GM21528 (cell line): Measurements from ENCODE around the gene EIF2S1.
"Not testable (repeated sequence)": the region's sequence is repeated elsewhere in the genome, so short reads cannot be mapped to it uniquely, and the experiment has no call there.

Experiments
- ATAC-seq: cut with Tn5 transposase; IDR thresholded peaks from one replicate; pipeline ENCODE4 v1.9.1; 2021; ENCODE audit warnings: mild to moderate bottlenecking, moderate library complexity; ENCODE audit not compliant: unreplicated experiment, low FRiP score

EIF2S1 gene

GRCh38 chr14:67371247-67372148, 11.4 kb downstream of the EIF2S1 start:
- ATAC-seq: no peak

- ATAC-seq: no peak
These were observed 12.7 kb downstream of the EIF2S1 start for GRCh38 chr14:67372833-67373232.

GRCh38 chr14:67373347-67373746, 13.2 kb downstream of the EIF2S1 start:
- no peak for ATAC-seq

GRCh38 chr14:67377916-67378315, 17.8 kb downstream of the EIF2S1 start:
- ATAC-seq: no peak

- no peak for ATAC-seq
These were observed 25.0 kb downstream of the EIF2S1 start for GRCh38 chr14:67385120-67385519.

GRCh38 chr14:67385618-67386017, 25.5 kb downstream of the EIF2S1 start:
- ATAC-seq: no peak

DNA sequence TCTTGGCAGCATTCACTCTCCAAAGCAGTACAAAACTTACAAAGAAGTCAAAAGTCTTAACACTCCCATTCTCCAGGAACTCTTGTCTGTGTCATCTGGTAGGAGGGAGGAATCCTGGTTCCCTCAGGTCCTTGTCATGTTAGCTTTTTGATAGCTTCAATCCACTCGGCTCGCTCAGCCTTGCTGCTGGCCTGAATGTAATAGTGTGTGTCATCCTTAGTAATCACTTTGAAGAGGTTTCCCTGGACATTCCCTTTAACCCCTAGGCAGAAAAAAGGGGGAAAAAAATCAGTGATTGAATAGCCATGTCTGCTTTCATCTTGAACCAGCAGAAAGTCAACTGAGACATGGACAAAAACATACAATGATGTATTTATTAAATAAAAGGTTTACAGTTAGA, 27.1 kb downstream of the EIF2S1 start:
- no peak for ATAC-seq

- no peak for ATAC-seq
These were observed 29.1 kb downstream of the EIF2S1 start for GRCh38 chr14:67389275-67389674.

GRCh38 chr14:67389811-67390534, 29.8 kb downstream of the EIF2S1 start:
- no peak for ATAC-seq

- ATAC-seq: no peak
These were observed 31.1 kb downstream of the EIF2S1 start for GRCh38 chr14:67391268-67391667.

DNA sequence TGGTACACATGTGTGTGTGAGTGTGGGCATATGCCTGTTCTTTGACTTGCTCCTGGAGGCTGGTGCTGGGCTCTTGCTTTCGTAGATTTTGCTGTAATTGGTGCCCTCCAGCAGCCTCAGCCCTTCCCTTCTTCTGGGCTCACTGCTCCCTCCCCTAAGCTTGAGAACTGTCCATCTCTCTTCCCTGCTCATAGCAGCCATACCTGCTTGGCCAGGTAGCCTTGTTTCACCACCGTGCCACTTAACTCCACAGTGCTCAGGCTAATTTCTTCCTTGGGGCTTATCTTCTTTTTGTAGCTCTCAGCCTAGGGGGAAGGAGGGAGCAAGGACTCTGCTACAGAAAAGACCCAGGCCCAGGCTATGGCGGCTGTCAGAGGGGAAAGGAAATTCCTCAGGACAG, 32.0 kb downstream of the EIF2S1 start:
- no peak for ATAC-seq

GRCh38 chr14:67392800-67393199, 32.7 kb downstream of the EIF2S1 start:
- no peak for ATAC-seq

GRCh38 chr14:67393689-67394088, 33.6 kb downstream of the EIF2S1 start:
- no peak for ATAC-seq

DNA sequence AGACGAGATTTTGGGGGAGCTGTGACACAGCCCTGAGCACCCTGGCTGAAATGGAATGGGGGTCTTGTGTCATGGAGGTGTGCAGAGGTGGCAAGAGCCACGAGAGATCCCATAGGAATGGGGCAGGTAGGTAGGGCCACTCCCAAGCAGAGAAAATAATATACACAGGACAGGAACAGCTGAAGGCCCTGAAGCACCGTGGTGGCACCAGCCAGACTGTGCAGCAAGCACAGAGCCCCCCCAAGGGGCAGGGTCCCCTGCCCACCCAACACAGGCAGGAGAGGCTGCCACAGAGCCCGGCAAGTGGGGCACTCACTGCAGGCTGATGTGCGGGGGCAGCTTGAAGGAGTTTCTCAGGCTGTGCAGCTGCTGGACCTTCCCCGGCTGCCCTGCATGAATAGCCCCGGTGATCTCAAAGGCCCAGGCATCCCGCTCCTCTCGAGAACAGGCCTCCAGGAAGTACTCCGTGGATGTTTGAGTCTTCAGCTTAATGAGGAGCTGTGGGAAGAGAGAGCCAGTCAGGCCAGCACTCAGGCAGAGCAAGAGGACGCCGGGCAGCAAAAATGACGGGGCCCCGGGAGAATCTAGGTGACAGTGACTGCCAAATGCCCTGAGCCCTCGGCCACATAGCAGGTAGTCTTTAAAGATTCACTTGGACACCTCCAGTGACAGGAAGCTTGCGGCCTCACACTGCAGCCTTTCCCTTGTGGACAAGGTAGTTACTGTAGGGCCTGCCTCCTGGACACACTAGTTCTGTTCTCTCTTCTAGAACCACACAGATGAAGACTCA, 35.2 kb downstream of the EIF2S1 start:
- no peak for ATAC-seq

- no peak for ATAC-seq
These were observed 35.7 kb downstream of the EIF2S1 start for GRCh38 chr14:67395876-67396189.

DNA sequence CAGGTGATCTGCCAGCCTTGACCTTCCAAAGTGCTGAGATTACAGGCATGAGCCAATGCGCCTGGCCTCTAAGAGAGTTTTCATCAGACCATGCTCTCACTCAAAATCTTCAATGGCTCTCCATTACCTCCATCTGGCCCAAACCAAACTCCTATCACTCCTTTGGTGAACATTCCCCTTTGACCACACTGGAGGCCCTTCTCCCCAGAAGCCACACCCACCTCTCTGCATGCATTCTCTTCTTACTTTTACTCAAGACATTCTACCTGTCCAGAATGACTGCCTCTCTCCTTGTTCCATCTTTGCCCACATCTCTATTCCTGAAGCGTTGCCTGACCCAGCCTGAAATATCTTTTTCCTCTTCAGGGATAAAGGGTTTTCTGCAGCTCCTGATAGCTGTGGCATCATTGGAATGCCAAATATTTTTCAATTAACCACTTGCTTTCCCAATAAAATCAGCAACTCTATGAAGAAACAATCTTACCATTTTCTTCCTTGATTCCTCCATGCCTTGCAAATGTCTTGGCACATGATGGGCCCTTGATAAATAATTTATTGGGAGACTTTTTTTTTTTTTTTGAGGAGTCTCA, 36.3 kb downstream of the EIF2S1 start:
- no peak for ATAC-seq

DNA sequence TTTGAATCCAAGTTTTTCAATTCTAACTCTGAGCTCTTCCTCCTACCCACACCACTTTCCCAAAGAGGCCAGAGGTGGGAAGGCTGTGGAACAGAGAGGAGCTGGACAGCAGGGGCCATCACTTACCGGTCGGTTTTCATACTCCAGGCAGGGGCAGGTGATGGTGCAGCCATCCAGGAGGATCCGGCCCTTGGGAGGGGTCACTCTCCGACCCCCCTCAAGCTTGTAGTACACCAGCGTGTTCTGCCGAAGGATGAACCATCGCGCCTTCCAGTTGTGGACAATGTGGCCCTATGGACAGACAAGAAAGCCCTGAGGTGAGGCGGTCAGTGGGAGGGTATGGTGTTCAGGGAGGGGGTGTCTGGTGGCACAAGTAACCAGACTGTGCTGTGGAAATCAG, 37.4 kb downstream of the EIF2S1 start:
- no peak for ATAC-seq

GRCh38 chr14:67400434-67400833, 40.3 kb downstream of the EIF2S1 start:
- no peak for ATAC-seq

- ATAC-seq: no peak
These were observed 45.6 kb downstream of the EIF2S1 start for GRCh38 chr14:67405771-67406170.

GRCh38 chr14:67408122-67408801, 48.1 kb downstream of the EIF2S1 start:
- not testable (repeated sequence) for ATAC-seq
